Endodermal cell (in vitro differentiated cells): ENCODE data around the gene RFC4. TPM values are rescaled to one million over a fixed set of nuclear protein-coding genes. Genes with fewer than 3 reads are reported as not detected.
"Not testable (repeated sequence)": the region's sequence is repeated elsewhere in the genome, so short reads cannot be mapped to it uniquely, and the experiment has no call there.

ENCODE experiments used
- DNase-seq: peaks from one replicate; pipeline ENCODE4 v3.0.0-alpha.2; 2017
- H3K27ac ChIP-seq: 2 replicates; pipeline ENCODE4 v1.5.1; 2013; ENCODE audit warnings: mild to moderate bottlenecking, low read depth, low read length, moderate library complexity
- H3K27me3 ChIP-seq: 2 replicates; pipeline ENCODE4 v1.6.1; 2013; ENCODE audit warnings: mild to moderate bottlenecking, low read length, moderate library complexity; ENCODE audit not compliant: insufficient read depth, control insufficient read depth, poor library complexity, severe bottlenecking
- H3K36me3 ChIP-seq: 2 replicates; pipeline ENCODE4 v1.7.0; 2013; ENCODE audit warnings: mild to moderate bottlenecking, low read length, moderate library complexity; ENCODE audit not compliant: control insufficient read depth, insufficient read depth
- H3K4me1 ChIP-seq: one replicate; pipeline ENCODE4 v1.7.0; 2013; ENCODE audit warnings: low read length; ENCODE audit not compliant: control insufficient read depth, insufficient read depth
- H3K4me3 ChIP-seq: 2 replicates; pipeline ENCODE4 v1.5.1; 2013; ENCODE audit warnings: mild to moderate bottlenecking, low read length, moderate library complexity
- H3K9ac ChIP-seq: 2 replicates; pipeline ENCODE4 v1.6.1; 2013; ENCODE audit warnings: mild to moderate bottlenecking, low read length, moderate library complexity; ENCODE audit not compliant: poor library complexity, severe bottlenecking; ENCODE audit errors: extremely low read depth
- H3K9me3 ChIP-seq: 2 replicates; pipeline ENCODE4 v1.6.1; 2013; ENCODE audit warnings: mild to moderate bottlenecking, low read length, moderate library complexity; ENCODE audit not compliant: control insufficient read depth
- H3K27ac Mint-ChIP-seq: 2 replicates; pipeline ENCODE4 v1.8.0; 2020; ENCODE audit warnings: mixed read lengths
- H3K27me3 Mint-ChIP-seq: 2 replicates; pipeline ENCODE4 v1.8.0; 2021; ENCODE audit warnings: mild to moderate bottlenecking, mixed read lengths; ENCODE audit not compliant: insufficient read depth
- H3K36me3 Mint-ChIP-seq: 2 replicates; pipeline ENCODE4 v1.8.0; 2020; ENCODE audit warnings: low read depth, mixed read lengths
- H3K4me1 Mint-ChIP-seq: 2 replicates; pipeline ENCODE4 v1.8.0; 2020; ENCODE audit warnings: mixed read lengths
- H3K4me3 Mint-ChIP-seq: 2 replicates; pipeline ENCODE4 v1.8.0; 2020; ENCODE audit warnings: mild to moderate bottlenecking, moderate library complexity, mixed read lengths
- H3K9me3 Mint-ChIP-seq: 2 replicates; pipeline ENCODE4 v1.8.0; 2020; ENCODE audit warnings: mild to moderate bottlenecking, mixed read lengths
- CTCF ChIP-seq: fragments of 200-600 bp; sonication (generic); conservative IDR thresholded peaks from 2 replicates; pipeline ENCODE4 v1.5.0; 2021; ENCODE audit warnings: antibody characterized with exemption, mild to moderate bottlenecking
- WGBS, 2 experiments: methylation state at CpG; one replicate each; pipeline versions ENCODE4 v1.1.5 to v1.1.7; 2013; ENCODE audit warnings: missing lambda C conversion rate in 2 of 2, mixed read lengths in 1 of 2; ENCODE audit not compliant: insufficient coverage in 1 of 2, insufficient read length in 1 of 2; 5-methylcytosine and 5-hydroxymethylcytosine counted together
- total RNA-seq, 2 donors: library from RNA; stranded (reverse); fragmentation: NEBNext Ultra II Directional in 1 of 2; extraction: Animal tissue kit (Norgen Biotek cat#: 25700) in 1 of 2; gene quantifications; 2 replicates in 1 of 2; 3 replicates in 1 of 2; pipeline ENCODE4 v1.2.1, GENCODE V29; 2021

Gene RFC4
- total RNA-seq, 2 donors from 2014 or later = 57.6 to 111 TPM

- DNase-seq = no peak
- H3K27me3 ChIP-seq = no peaks in the 10 kb centered on the region
- no peak for TF ChIP-seq CTCF
- Mint-ChIP-seq H3K27ac (no peak overlapping the region), H3K36me3 (no peaks in the 10 kb centered on the region), H3K9me3 (peaks cover 11% of the 10 kb centered on the region), H3K4me3 (no peak overlapping the region), H3K27me3 (peaks cover 22% of the 10 kb centered on the region), H3K4me1 (peaks cover 6% of the 10 kb centered on the region)
- WGBS, 2 experiments = 95 to 100% methylated on average over 2 to 4 of the region's 4 CpGs
- H3K36me3 ChIP-seq = no peaks in the 10 kb centered on the region
- H3K9ac ChIP-seq = no peak overlapping the region
- no peaks in the 10 kb centered on the region for H3K4me1 ChIP-seq
- H3K9me3 ChIP-seq = no peaks in the 10 kb centered on the region
- no peak overlapping the region for H3K4me3 ChIP-seq
- no peak overlapping the region for H3K27ac ChIP-seq
Observed at GRCh38 chr3:186814100-186814499, 7.8 kb upstream of the RFC4 start.

DNA sequence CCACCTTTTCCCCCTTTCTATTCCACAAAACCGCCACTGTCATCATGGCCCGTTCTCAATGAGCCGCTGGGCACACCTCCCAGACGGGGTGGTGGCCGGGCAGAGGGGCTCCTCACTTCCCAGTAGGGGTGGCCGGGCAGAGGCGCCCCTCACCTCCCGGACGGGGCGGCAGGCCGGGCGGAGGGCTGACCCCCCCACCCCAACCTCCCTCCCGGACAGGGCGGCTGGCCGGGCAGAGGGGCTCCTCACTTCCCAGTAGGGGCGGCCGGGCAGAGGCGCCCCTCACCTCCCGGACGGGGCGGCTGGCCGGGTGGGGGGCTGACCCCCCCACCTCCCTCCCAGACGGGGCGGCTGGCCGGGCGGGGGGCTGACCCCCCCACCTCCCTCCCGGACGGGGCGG is 5.0 kb upstream of the RFC4 start:
- H3K9me3 ChIP-seq, H3K4me3 Mint-ChIP-seq, H3K9ac ChIP-seq, H3K27ac ChIP-seq, H3K4me1 ChIP-seq, H3K4me3 ChIP-seq, DNase-seq, H3K27me3 ChIP-seq, H3K36me3 Mint-ChIP-seq, H3K36me3 ChIP-seq, H3K27ac Mint-ChIP-seq: not testable (repeated sequence)
- Mint-ChIP-seq H3K4me1 (peaks cover 10% of the 10 kb centered on the region), H3K9me3 (peaks cover 11% of the 10 kb centered on the region), H3K27me3 (peaks cover 21% of the 10 kb centered on the region)
- WGBS, 2 experiments = 96% methylated on average over 13 of the region's 29 CpGs; no CpG with 5 or more reads in 1 of the 2 experiments

GRCh38 chr3:186810336-186810996 is 4.2 kb upstream of the RFC4 start:
- Histone ChIP-seq H3K36me3 (no peaks in the 10 kb centered on the region), H3K9ac (no peak overlapping the region), H3K27ac (no peak overlapping the region), H3K4me1 (no peaks in the 10 kb centered on the region), H3K4me3 (no peak overlapping the region), H3K27me3 (no peaks in the 10 kb centered on the region), H3K9me3 (no peaks in the 10 kb centered on the region)
- WGBS, 2 experiments = 88 to 100% methylated on average over 1 to 4 of the region's 5 CpGs
- Mint-ChIP-seq H3K4me3 (no peak overlapping the region), H3K36me3 (no peaks in the 10 kb centered on the region), H3K4me1 (peaks cover 7% of the 10 kb centered on the region), H3K9me3 (peaks cover 11% of the 10 kb centered on the region), H3K27ac (no peak overlapping the region), H3K27me3 (peaks cover 21% of the 10 kb centered on the region)
- no peak for TF ChIP-seq CTCF
- no peak for DNase-seq

DNA sequence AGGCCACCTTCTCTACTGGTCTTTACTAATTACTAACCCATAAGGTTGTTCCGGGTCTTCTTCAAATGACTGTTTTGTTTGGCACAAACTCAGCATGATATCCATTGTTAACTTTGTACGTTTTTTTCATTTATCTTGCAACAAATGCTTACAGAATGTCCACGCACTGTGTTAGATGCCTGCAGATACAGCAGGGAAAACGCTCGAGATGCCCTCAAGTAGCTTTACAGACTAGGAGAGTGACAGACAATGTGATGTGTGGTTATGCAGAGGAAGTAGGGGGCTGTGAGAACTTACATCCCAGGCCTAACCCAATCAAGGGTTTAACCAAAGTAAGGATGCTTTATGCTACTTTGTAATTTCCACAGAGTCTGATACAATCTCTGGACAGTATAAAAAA is 949 bp upstream of the RFC4 start:
- no peaks in the 10 kb centered on the region for H3K9me3 ChIP-seq
- Mint-ChIP-seq H3K36me3 (peaks cover 21% of the 10 kb centered on the region), H3K27me3 (peaks cover 10% of the 10 kb centered on the region), H3K4me1 (peaks cover 7% of the 10 kb centered on the region), H3K4me3 (peak overlapping the region; percentile 90), H3K9me3 (peaks cover 8% of the 10 kb centered on the region), H3K27ac (no peak overlapping the region)
- peak; percentile 29 for DNase-seq
- peak overlapping the region; percentile 91 for H3K4me3 ChIP-seq
- H3K9ac ChIP-seq = no peak overlapping the region
- no peak for TF ChIP-seq CTCF
- H3K27me3 ChIP-seq = no peaks in the 10 kb centered on the region
- no peak overlapping the region for H3K27ac ChIP-seq
- H3K36me3 ChIP-seq = peaks cover 24% of the 10 kb centered on the region
- WGBS, 2 experiments = 66 to 82% methylated on average over 5 of the region's 5 CpGs
- no peaks in the 10 kb centered on the region for H3K4me1 ChIP-seq

DNA sequence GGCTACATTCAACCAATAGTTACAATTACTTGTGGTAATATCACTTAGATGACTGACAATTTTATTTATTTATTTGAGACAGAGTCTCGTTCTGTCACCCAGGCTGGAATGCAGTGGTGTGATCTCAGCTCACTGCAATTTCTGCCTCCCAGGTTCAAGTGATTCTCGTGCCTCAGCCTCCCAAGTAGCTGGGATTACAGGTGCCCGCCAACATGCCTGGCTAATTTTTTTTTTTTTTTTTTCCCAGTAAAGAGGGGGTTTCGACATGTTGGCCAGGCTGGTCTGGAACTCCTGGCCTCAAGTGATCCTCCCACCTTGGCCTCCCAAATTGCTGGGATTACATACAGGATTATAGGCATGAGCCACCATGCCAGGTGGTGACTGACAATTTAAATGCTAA is 2.8 kb downstream of the RFC4 start:
- not testable (repeated sequence) for H3K27ac Mint-ChIP-seq, H3K4me3 ChIP-seq, H3K27ac ChIP-seq, H3K4me1 ChIP-seq, H3K4me3 Mint-ChIP-seq, H3K27me3 ChIP-seq, H3K9me3 ChIP-seq, H3K9me3 Mint-ChIP-seq, H3K27me3 Mint-ChIP-seq, H3K4me1 Mint-ChIP-seq, H3K9ac ChIP-seq, DNase-seq
- H3K36me3 ChIP-seq = peaks cover 57% of the 10 kb centered on the region
- H3K36me3 Mint-ChIP-seq = peaks cover 47% of the 10 kb centered on the region
- 82 to 91% methylated on average over 4 of the region's 4 CpGs for WGBS, 2 experiments
